HFF-Myc (cell line): ENCODE data around the gene BGN.

ENCODE experiments used
- DNase-seq: peaks from one replicate; pipeline ENCODE4 v3.0.0-alpha.2; 2011; ENCODE audit warnings: low read depth; ENCODE audit errors: extremely low read depth
- H3K4me3 ChIP-seq: replicated peaks from 2 replicates; pipeline ENCODE4 v1.5.1; 2011; ENCODE audit warnings: low read depth, mild to moderate bottlenecking, control low read depth, low read length
- TF ChIP-seq, protein P1 (sequence below): IDR thresholded peaks from 2 replicates; pipeline ENCODE4 v1.5.1; 2012; ENCODE audit warnings: mild to moderate bottlenecking, low read depth, low read length, control low read depth; ENCODE audit errors: missing control alignments

Gene BGN

DNA sequence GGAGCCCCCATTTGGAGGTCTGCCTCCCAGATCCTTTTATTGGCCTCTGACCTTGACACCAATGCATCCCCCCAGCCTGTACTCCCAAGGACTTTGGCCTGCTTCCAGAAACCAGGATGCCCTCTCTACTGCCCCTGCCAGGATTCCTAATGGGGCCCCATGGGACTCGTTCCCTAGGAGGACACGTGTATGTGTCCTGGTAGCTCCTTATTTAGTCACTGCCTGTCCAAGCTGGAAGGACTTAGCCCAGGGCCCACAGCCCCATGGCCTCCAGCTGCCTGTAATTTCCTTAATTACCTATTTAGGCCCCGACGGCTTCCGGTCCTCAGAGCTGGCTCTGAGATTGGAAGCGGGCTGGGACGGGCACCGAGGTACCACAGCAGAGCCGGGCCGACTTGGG, 32.0 kb downstream of the BGN start:
- no peak for DNase-seq
- TF ChIP-seq, protein P1, sequence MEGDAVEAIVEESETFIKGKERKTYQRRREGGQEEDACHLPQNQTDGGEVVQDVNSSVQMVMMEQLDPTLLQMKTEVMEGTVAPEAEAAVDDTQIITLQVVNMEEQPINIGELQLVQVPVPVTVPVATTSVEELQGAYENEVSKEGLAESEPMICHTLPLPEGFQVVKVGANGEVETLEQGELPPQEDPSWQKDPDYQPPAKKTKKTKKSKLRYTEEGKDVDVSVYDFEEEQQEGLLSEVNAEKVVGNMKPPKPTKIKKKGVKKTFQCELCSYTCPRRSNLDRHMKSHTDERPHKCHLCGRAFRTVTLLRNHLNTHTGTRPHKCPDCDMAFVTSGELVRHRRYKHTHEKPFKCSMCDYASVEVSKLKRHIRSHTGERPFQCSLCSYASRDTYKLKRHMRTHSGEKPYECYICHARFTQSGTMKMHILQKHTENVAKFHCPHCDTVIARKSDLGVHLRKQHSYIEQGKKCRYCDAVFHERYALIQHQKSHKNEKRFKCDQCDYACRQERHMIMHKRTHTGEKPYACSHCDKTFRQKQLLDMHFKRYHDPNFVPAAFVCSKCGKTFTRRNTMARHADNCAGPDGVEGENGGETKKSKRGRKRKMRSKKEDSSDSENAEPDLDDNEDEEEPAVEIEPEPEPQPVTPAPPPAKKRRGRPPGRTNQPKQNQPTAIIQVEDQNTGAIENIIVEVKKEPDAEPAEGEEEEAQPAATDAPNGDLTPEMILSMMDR: no peak
- no peak overlapping the region for H3K4me3 ChIP-seq

DNA sequence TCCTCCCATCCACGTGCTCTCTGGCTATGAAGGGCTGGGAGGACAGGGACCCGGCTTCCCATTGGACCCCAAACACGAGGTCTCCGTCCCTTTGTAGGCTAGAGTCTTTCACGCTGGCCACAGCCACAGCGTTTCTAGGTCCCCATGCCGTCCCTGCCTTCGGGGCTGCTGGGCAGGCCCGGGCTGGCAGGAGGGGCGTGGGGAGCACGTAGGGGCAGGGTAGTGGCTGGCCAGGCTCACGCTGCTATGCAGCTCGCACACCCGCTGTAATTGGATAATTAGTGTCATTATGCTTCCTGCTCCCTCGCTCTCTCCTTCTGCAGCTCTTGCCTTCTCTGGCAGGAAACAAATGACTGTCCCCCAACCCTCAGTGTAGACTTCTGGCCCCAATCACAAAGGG, 32.4 kb downstream of the BGN start:
- TF ChIP-seq, protein P1: no peak
- DNase-seq: no peak
- no peak overlapping the region for H3K4me3 ChIP-seq

DNA sequence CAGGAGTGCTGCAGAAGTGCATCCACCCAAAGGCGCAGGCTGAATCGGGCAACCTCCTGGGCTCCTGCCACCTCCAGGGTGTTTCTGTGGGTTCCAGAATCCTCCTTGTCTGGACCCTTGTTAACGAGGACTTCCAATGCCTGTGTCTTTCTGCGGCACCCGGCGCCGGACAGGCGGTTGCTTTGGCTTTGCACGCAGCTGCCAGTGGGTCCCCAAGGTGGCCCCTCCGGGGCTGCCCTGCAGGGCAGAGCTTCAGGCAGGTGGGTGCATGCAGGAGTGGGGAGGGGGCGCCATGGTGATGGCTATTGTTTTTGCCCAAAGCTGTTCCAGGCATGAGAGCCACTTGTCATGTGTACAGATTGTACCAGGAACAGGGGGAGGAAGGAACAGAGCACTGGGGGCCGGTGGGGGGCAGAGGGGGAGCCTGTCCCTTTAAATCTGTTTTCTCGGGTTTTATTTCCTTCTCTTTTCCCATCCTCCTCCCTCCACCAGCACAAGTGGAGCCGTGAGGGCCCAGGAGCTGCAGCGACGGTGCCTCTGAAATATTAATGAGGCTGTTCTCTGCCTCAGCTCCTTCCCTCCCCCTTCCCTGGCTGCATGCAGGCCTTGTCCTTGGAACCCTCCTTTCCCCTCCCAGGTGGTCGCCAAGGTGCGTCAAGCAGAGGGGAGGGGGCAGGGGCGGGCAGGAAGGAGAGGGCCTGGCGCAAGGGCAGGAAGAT, 35.8 kb downstream of the BGN start:
- no peak for DNase-seq
- H3K4me3 ChIP-seq: no peak overlapping the region
- TF ChIP-seq, protein P1: no peak

DNA sequence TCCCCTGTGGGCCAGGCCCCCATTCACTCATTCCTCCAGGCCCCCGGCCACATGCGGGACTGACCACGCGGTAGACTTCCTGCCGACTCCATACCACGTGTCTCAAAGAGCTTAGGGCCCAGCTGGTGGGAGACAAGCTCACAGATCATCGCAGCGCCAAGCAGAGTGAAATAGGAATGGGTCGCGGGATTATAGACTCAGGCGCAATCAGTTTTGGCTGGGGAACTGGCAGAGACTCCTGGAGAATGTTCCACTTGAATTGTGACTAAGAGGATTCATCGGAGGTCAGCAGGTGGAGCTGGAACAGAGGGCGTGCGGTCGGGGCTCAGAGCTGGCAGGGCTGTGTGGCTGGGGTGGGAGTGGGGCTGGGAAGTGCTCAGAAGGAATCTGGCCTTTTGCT, 38.3 kb downstream of the BGN start:
- TF ChIP-seq, protein P1: no peak
- no peak for DNase-seq
- no peak overlapping the region for H3K4me3 ChIP-seq

DNA sequence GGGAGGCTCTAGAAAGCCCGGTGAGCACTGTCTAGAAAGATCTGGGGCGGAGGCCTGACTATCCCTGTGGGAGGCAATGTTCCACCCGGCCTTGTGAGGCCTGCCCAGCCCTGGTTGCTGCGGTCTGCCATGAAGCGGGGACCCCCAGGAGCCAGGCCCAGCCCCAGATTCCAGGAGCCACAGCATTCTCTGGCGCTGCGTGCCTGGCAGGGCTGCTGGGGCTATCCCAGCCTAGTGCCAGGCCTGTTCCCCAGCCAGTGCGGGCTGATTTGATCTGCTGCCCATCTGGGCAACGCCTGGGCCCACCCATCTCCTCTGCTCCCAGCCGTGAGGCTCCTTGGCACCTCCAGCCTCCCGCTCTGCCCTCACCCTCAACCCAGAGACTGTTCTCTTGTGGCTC, 42.3 kb downstream of the BGN start:
- TF ChIP-seq, protein P1: no peak
- no peak for DNase-seq
- no peak overlapping the region for H3K4me3 ChIP-seq

DNA sequence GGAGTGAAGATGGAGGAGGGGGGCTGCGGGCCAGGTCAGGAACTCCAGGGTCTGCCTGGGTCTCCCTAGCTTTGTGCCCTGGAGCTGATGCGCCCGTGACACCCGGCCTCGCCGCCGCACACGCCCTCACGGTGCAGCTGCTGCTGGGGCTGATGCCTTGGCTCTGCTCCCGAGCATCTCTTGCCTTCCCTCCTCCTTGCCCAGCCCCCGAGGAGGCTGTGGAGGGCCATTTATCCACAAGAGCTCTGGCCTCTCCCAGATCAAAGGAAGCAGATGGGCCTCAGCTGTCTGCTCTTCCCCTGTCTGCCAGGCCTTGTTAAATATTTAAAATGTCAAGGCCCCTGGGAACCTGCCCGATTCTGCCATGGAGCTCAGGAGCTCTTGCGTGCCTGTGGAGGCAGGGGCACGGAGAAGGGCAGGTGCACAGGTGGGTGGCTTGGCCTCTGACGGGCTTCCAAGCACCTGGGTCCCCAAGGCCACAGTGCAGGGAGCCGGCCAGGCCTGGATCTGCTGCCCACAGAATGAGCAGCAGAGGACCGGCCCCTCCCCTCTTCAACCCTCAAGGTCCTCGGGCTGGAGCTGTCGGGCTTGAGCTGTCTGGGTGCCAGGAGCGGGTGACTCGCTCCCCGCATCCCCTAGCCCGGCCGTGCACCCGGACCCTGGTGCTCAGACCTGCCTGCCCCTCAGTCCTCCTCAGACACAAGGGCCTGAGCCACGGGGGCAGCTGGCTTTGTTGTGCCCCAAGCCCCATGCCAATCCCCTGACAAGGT, 42.9 kb downstream of the BGN start:
- TF ChIP-seq, protein P1: no peak
- DNase-seq: no peak
- no peak overlapping the region for H3K4me3 ChIP-seq
